ENCODE measurements around the gene NMNAT2. TPM values are rescaled to one million over a fixed set of nuclear protein-coding genes. Genes with fewer than 3 reads are reported as not detected.

Gene NMNAT2
- total RNA-seq, 4 donors from 2014 or later = 0.10 to 0.29 (median 0.26) TPM; not detected in 1

DNA sequence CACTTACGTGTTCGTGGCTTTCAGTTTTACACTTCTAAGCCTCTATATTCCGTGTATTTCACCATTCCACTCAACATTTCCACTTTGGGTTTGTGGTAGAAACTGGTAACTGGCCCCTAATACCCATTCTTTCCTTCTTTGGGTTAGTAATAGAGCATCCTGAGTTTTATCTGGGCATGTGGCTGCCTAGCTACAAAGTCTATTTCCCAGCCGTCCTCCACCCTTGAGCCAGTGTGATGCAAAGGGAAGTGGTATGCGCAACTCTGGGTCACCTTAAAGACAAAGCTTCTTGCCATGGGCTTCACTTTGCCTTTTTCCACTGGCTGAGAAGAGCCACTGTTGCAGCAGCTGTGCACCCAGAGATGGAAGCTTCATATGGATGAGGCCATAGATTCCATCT is 158.3 kb downstream of the NMNAT2 start:
- Histone ChIP-seq H3K36me3 (no peaks in the 10 kb centered on the region), H3K27ac (no peak overlapping the region), H3K27me3 (peaks cover 0 to 6% (median 0%) of the 10 kb centered on the region in 3 donors), H3K4me3 (no peak overlapping the region), H3K9me3 (no peaks in the 10 kb centered on the region), H3K4me1 (no peaks in the 10 kb centered on the region)
- DNase-seq (no peak), ATAC-seq (no peak)
- no peak for TF ChIP-seq POLR2A (IDR thresholded peaks at IDR 0.05)
- TF ChIP-seq, protein P1, sequence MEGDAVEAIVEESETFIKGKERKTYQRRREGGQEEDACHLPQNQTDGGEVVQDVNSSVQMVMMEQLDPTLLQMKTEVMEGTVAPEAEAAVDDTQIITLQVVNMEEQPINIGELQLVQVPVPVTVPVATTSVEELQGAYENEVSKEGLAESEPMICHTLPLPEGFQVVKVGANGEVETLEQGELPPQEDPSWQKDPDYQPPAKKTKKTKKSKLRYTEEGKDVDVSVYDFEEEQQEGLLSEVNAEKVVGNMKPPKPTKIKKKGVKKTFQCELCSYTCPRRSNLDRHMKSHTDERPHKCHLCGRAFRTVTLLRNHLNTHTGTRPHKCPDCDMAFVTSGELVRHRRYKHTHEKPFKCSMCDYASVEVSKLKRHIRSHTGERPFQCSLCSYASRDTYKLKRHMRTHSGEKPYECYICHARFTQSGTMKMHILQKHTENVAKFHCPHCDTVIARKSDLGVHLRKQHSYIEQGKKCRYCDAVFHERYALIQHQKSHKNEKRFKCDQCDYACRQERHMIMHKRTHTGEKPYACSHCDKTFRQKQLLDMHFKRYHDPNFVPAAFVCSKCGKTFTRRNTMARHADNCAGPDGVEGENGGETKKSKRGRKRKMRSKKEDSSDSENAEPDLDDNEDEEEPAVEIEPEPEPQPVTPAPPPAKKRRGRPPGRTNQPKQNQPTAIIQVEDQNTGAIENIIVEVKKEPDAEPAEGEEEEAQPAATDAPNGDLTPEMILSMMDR (IDR thresholded peaks at IDR 0.05 in 4 of 5, conservative IDR thresholded peaks at IDR 0.05 in 1 of 5) = no peak
- intact Hi-C loops (cut with DNase I; ENCODE audit: low total_unique reads) (no loop called here), in situ Hi-C loops (cut with MboI; ENCODE audit: low sequenced_read_pairs in 4 of 4) (no loop called here)

DNA sequence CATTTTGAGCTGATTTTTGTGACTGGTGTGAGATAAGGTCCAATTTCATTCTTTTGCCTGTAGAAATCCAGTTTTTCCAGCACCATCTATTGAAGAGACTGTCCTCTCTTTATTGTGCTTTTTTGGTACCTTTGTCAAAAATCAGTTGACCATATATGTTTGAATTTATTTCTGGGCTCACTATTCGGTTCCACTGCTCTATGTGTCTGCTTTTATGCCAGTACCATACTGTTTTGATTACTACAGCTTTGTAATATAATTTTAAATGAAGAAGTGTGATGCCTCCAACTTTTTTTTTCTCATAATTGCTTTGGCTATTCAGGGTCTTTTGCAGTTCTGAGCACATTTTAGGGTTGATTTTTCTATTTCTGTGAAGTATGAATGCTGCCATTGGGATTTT is 163.1 kb downstream of the NMNAT2 start:
- no peak overlapping the region for H3K27ac ChIP-seq
- DNase-seq (no peak), ATAC-seq (no peak)
- H3K36me3 ChIP-seq = no peaks in the 10 kb centered on the region
- no peak overlapping the region for H3K4me3 ChIP-seq
- in situ Hi-C loops (cut with MboI; ENCODE audit: low sequenced_read_pairs in 4 of 4) (no loop called here), intact Hi-C loops (cut with DNase I; ENCODE audit: low total_unique reads) (no loop called here)
- no peaks in the 10 kb centered on the region for H3K27me3 ChIP-seq
- TF ChIP-seq, protein P1 (IDR thresholded peaks at IDR 0.05 in 4 of 5, conservative IDR thresholded peaks at IDR 0.05 in 1 of 5) = no peak
- no peak for TF ChIP-seq POLR2A (IDR thresholded peaks at IDR 0.05)
- H3K4me1 ChIP-seq = no peaks in the 10 kb centered on the region
- H3K9me3 ChIP-seq = no peaks in the 10 kb centered on the region

DNA sequence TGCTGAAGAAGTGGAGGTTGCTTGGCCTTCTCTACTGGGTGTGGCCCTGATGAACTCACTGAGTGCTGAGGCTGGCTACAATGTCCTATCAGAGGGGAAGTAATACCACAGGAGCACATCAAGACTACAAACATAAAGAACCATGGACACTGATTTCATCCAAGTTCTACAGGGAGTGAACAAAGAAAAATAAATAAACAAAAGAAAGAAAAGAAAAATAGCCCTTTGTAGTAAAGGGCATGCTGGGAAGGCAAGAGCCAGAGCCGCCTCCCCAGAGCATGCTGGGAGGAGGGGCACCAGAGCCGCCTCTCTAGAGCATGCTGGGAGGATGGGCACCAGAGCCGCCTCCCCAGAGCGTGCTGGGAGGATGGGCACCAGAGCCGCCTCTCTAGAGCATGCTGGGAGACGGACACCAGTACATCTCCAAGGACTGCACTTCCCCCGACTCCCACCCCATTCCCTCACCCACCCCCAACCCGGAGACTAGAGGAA is 166.2 kb downstream of the NMNAT2 start:
- intact Hi-C loops (cut with DNase I; ENCODE audit: low total_unique reads) (no loop called here), in situ Hi-C loops (cut with MboI; ENCODE audit: low sequenced_read_pairs in 4 of 4) (no loop called here)
- no peak for DNase-seq
- no peak for ATAC-seq
- H3K27ac ChIP-seq = no peak overlapping the region
- H3K36me3 ChIP-seq = no peaks in the 10 kb centered on the region
- H3K9me3 ChIP-seq = no peaks in the 10 kb centered on the region
- no peaks in the 10 kb centered on the region for H3K27me3 ChIP-seq
- H3K4me3 ChIP-seq = no peak overlapping the region
- H3K4me1 ChIP-seq = no peaks in the 10 kb centered on the region
- TF ChIP-seq, protein P1 (IDR thresholded peaks at IDR 0.05 in 4 of 5, conservative IDR thresholded peaks at IDR 0.05 in 1 of 5) = no peak
- TF ChIP-seq POLR2A (IDR thresholded peaks at IDR 0.05) = no peak

DNA sequence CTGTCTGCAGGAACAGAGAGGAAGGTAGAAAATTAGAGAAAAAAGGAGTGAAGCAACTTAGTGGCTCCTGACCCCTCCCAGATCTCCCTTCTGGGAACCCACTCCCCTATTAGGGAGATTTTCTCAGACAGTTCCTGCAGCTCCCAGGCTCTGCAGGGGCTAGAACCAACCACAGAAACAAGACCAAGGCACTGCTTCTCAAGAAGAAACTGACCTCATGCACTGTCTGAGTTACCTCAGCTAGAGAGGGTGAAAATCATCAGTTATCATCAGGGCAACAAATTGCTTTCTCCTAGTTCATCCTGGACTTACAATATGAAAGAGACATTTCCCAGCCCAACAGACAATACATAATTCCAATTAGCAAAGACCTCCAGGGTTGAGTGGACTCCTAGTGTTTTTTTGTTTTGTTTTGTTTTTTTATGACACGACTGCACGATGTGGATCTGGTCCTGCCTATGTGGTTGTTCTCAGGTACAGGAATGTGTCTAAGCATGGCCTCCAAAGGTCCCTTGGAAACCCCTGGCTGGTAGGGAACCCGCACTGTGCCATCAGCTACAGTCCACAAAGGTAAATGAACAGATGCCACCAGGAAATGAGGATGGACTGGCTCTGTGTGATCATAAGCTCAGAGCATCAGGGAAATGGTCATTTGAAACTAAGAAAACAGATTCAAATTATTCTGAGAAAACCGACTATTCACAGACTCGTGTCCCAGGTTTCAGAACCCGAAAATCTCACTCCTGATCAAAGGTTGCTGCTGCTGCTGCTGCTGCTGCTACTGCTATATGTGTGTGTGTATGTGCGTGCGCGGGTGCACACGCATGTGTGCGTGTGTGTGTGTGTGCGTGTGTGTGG is 166.8 kb downstream of the NMNAT2 start:
- Histone ChIP-seq H3K27me3 (no peaks in the 10 kb centered on the region), H3K9me3 (no peaks in the 10 kb centered on the region), H3K36me3 (no peaks in the 10 kb centered on the region), H3K4me3 (no peak overlapping the region), H3K27ac (no peak overlapping the region), H3K4me1 (no peaks in the 10 kb centered on the region)
- DNase-seq (no peak), ATAC-seq (no peak)
- in situ Hi-C loops (cut with MboI; ENCODE audit: low sequenced_read_pairs in 4 of 4) = no loop called here
- intact Hi-C loops (cut with DNase I; ENCODE audit: low total_unique reads) = no loop called here
- TF ChIP-seq, protein P1 (IDR thresholded peaks at IDR 0.05 in 4 of 5, conservative IDR thresholded peaks at IDR 0.05 in 1 of 5) = no peak
- no peak for TF ChIP-seq POLR2A (IDR thresholded peaks at IDR 0.05)
